NB4 (cell line): ENCODE measurements around the gene TRAF3.

Experiments
- POLR2A ChIP-seq: IDR thresholded peaks from 2 replicates; pipeline ENCODE4 v1.6.1; 2011; ENCODE audit warnings: mild to moderate bottlenecking; ENCODE audit not compliant: insufficient read length; ENCODE audit errors: extremely low read depth
- TF ChIP-seq, protein P1 (sequence below): IDR thresholded peaks from one replicate; pipeline ENCODE4 v1.5.1; 2012; ENCODE audit warnings: low read depth, low read length

DNA sequence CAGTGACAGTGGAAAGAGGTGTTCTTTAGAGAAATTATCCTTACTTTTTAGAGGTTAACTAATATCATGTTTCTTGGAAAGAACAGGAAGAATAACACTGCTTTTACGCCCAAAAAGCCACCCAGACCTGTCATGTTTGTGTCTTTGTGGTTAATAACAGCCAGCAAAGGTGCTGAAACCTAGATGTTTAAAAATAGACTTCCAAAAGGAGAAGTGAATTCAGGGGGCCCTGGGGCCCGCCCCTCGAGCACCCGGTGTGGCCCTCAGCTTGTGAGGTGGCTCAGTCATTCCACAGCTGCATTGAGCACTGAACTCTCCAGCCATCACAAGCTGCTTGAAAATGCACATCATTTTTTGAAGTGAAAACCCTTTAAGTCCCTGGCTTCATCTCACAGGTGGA lies 124.4 kb downstream of the TRAF3 start:
- no peak for TF ChIP-seq POLR2A
- TF ChIP-seq, protein P1, sequence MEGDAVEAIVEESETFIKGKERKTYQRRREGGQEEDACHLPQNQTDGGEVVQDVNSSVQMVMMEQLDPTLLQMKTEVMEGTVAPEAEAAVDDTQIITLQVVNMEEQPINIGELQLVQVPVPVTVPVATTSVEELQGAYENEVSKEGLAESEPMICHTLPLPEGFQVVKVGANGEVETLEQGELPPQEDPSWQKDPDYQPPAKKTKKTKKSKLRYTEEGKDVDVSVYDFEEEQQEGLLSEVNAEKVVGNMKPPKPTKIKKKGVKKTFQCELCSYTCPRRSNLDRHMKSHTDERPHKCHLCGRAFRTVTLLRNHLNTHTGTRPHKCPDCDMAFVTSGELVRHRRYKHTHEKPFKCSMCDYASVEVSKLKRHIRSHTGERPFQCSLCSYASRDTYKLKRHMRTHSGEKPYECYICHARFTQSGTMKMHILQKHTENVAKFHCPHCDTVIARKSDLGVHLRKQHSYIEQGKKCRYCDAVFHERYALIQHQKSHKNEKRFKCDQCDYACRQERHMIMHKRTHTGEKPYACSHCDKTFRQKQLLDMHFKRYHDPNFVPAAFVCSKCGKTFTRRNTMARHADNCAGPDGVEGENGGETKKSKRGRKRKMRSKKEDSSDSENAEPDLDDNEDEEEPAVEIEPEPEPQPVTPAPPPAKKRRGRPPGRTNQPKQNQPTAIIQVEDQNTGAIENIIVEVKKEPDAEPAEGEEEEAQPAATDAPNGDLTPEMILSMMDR = no peak
